Adipocyte (in vitro differentiated cells): ENCODE data around the gene CIB4.

Experiments used
- DNase-seq: peaks from one replicate; pipeline ENCODE4 v3.0.0-alpha.2; 2015; ENCODE audit warnings: low read depth
- H3K27me3 ChIP-seq: replicated peaks from 2 replicates; pipeline ENCODE4 v1.7.0; 2013; ENCODE audit warnings: mild to moderate bottlenecking, low read length, moderate library complexity; ENCODE audit not compliant: control insufficient read depth, insufficient read depth
- H3K36me3 ChIP-seq: 2 replicates; pipeline ENCODE4 v1.7.0; 2013; ENCODE audit warnings: low read length, mild to moderate bottlenecking, moderate library complexity; ENCODE audit not compliant: control insufficient read depth, insufficient read depth, severe bottlenecking
- H3K4me1 ChIP-seq: 2 replicates; pipeline ENCODE4 v1.7.0; 2013; ENCODE audit warnings: mild to moderate bottlenecking, low read length, moderate library complexity; ENCODE audit not compliant: control insufficient read depth, insufficient read depth
- H3K4me3 ChIP-seq: 2 replicates; pipeline ENCODE4 v1.7.0; 2013; ENCODE audit warnings: mild to moderate bottlenecking, low read length, moderate library complexity
- H3K9ac ChIP-seq: 2 replicates; pipeline ENCODE4 v1.7.0; 2013; ENCODE audit warnings: mild to moderate bottlenecking, low read length, moderate library complexity
- H3K9me3 ChIP-seq: 2 replicates; pipeline ENCODE4 v1.7.0; 2013; ENCODE audit warnings: mild to moderate bottlenecking, low read length, moderate library complexity; ENCODE audit not compliant: control insufficient read depth

Gene CIB4

DNA sequence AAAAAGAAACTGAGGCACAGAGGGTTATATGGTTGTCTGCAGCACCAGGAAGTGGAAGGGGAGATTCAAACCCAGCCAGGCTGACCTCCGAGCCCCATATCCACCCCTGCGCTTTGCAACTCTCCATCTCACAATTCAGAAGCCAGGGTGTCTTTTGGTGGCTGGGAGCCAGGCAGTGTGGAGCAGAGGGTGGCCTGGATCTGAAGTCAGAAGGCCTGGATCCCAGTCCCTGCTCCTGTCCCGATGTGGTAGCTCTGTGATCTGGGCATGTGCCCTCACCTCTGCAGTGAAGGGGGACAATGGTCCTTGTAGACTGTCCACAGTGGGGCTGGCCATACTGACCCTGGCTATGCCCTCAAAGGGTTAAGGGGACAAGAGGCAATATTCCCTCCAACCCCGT is 57.0 kb downstream of the CIB4 start:
- DNase-seq = no peak
- peaks cover 6% of the 10 kb centered on the region for H3K4me1 ChIP-seq
- H3K27me3 ChIP-seq = peaks cover 82% of the 10 kb centered on the region
- H3K4me3 ChIP-seq = no peak overlapping the region
- no peaks in the 10 kb centered on the region for H3K9me3 ChIP-seq
- no peaks in the 10 kb centered on the region for H3K36me3 ChIP-seq
- H3K9ac ChIP-seq = no peak overlapping the region

DNA sequence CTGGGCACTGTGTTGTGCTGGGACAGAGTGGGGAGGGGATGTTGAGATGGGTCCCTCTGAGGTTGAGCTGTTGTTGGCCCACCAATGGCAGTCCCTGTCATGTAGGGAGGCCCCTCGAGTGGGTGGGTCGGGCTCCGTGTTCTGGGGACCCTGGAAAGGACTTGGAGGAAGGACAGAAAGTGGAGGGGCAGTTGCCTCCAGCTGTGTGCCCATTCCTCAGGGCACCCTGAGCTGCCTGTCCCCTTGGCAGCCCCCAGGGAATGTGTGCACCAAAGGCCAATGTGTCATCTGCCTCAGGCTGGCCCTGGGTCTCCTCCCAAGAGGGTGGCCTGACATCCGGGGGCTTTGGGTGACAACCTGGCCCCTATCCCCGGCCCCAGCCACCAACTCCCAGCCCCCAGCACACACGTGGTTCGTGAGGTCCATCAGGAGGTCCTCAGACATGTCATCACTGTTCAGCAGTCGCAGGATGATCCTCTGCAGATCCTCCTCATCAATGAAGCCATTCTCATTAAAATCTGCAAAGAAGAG is 57.7 kb downstream of the CIB4 start:
- peaks cover 86% of the 10 kb centered on the region for H3K27me3 ChIP-seq
- DNase-seq = no peak
- no peak overlapping the region for H3K4me3 ChIP-seq

DNA sequence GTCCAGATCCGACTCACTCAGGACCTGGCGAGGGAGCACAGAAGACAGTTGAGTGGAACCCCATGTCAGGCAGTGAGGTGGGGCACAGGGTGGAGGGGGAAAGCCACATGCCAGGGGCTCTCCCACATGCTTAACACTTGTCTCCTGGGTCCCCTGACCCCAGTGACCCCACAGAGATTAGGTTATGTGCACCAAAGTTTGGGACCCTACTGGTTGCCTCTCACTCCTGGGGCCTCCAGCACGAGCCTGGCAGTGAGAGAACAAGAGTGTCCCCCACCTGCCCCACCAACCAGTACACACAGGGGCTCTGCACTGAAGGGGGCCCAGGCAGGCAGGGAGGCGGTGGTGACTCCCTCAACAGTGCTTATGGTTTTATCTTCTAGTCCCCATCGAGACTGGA is 58.3 kb downstream of the CIB4 start:
- peaks cover 86% of the 10 kb centered on the region for H3K27me3 ChIP-seq

More for the DNA sequence above, 57.7 kb downstream of the CIB4 start:
- no peak overlapping the region for H3K9ac ChIP-seq
- H3K9me3 ChIP-seq = no peaks in the 10 kb centered on the region
- no peaks in the 10 kb centered on the region for H3K36me3 ChIP-seq
- peaks cover 6% of the 10 kb centered on the region for H3K4me1 ChIP-seq

DNA sequence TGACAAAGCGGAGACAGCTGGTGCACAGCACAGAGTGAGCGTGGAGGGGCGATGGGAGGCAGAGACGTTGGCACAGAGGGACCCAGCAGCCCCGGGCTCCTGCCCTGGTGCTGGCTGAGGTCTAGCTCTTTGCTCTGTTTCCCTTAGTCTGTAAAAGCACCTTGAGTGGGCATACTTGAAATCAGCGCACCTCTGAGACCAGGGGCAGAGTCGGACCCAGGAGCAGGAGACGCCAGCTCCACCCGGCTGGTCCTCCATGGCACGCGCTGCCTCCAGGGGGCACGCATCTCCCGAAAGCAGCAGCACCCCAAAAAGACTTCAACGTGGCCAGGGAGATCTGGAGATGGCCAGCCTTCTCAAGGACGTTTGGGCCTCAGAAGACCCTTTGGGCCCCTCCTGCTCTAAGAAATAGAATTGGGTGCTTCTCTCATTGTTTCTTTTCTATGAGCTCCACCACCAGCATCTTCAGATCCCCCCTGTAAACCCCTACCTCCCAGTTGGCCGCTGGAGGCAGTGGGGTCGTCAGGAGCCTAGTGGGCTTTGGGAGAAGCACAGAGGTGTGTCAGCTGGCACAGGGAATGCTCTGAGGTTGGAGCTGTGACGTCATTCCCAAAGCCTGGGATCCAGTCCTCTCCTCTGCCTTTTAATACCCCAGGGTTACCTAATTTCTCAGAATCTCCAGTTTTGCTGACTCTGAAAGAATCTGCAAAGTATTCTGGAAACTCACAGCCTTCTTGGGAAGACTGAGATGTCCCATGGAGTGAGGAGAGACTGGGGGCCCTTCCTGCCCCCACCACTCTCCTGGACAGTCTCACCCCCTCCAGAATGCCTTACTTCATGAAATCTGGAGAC is 58.9 kb downstream of the CIB4 start:
- DNase-seq = no peak
- Histone ChIP-seq H3K27me3 (peaks cover 89% of the 10 kb centered on the region), H3K9me3 (no peaks in the 10 kb centered on the region), H3K36me3 (no peaks in the 10 kb centered on the region), H3K9ac (no peak overlapping the region), H3K4me3 (no peak overlapping the region), H3K4me1 (peaks cover 6% of the 10 kb centered on the region)

More for the DNA sequence above, 58.3 kb downstream of the CIB4 start:
- Histone ChIP-seq H3K36me3 (no peaks in the 10 kb centered on the region), H3K4me1 (peaks cover 6% of the 10 kb centered on the region), H3K4me3 (no peak overlapping the region), H3K9ac (no peak overlapping the region), H3K9me3 (no peaks in the 10 kb centered on the region)
- no peak for DNase-seq

DNA sequence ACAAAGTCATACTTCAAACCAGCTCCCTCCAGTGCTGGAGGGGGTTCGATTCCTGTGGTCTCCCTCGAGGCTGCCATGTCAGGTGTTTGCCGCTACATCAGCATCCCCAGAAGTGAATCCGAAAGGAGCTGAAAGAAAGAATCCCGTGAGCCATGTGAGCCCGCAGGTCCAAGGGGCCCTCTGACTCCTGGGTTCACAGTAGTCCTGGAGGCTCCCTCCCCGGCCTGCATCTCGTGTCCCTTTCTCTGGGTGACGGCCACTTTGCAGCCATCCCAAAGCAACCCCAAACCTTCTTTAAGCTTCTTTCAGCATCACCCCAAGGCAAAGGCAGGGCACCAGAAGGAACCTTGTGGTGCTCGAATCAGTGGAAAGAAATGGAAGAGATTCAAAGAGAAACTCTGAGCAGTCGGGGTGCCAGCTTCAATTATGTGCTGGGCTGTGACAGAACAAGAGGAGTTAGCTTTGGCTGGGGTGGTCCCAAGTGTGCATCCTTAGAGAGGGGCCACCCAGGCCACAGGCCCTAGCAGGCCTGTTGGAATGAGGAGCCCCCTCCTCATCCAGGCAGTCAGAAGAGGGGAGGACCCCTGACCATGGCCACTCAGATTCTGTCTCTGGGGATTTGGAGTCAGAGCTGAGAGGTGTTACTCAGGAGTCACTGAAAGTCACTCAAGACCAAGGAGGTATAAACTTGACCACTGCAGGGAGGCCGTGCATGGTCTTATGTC is 59.7 kb downstream of the CIB4 start:
- no peak for DNase-seq
- Histone ChIP-seq H3K9me3 (no peaks in the 10 kb centered on the region), H3K4me1 (peaks cover 6% of the 10 kb centered on the region), H3K27me3 (peaks cover 92% of the 10 kb centered on the region), H3K9ac (no peak overlapping the region), H3K4me3 (no peak overlapping the region), H3K36me3 (no peaks in the 10 kb centered on the region)

DNA sequence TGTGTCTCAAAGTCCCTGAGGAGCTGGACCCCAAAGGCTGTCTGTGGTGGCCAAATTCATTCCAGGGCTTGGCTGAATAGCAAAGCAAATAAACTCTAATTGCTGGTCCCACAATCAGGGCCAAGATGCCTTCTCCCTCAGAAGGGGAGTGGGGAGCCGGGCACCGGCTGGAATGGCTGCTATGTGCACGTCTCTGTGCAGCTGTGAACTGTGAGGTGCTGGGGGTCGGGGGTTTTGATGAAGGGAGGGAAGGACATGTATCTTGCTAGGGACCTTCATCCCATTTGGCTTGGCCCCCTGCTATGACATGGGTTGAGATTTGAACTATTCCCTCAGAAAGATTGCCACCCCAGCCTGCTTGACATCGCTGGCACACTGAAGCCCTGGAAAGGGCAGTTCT is 60.4 kb downstream of the CIB4 start:
- Histone ChIP-seq H3K36me3 (no peaks in the 10 kb centered on the region), H3K27me3 (peaks cover 88% of the 10 kb centered on the region), H3K4me1 (peaks cover 6% of the 10 kb centered on the region), H3K4me3 (no peak overlapping the region), H3K9me3 (no peaks in the 10 kb centered on the region), H3K9ac (no peak overlapping the region)
- DNase-seq = no peak

DNA sequence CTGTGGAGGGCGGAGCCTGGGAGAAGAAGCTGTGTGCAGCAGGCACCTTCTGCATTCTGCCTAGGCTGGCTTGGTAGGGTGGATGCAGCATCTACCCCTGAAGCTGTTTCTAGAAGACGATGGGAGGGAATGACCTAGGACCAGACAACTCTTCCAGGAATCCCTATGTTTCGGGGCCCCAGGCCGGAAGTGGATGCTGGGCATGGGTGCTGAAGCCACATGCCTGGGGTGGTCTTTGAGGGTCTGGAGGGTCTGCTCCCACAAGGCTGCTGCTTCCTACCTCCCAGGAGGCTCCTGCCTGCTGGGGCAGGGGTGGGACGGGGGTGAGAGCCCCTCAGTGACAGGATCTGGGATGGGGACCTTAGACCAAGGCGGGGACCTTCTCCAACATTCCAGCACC is 61.0 kb downstream of the CIB4 start:
- peaks cover 86% of the 10 kb centered on the region for H3K27me3 ChIP-seq
- no peak for DNase-seq
- H3K36me3 ChIP-seq = no peaks in the 10 kb centered on the region
- H3K9ac ChIP-seq = no peak overlapping the region
- H3K9me3 ChIP-seq = no peaks in the 10 kb centered on the region
- peaks cover 6% of the 10 kb centered on the region for H3K4me1 ChIP-seq
- H3K4me3 ChIP-seq = no peak overlapping the region

DNA sequence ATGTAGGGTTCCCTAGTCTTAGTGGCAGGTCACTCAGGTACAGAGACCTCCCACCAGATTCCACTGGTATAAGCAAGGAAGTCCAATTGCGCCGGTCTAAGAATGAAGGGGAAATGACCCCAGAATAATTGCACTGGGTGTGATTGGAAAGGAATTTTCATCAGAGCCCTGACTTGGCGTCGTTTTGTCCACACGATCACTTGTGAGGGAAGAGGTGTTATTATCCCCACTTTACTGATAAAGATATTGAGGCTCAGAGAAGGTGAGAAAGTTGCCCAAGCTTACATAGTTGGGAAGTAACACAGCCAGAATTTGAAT is 61.5 kb downstream of the CIB4 start:
- H3K4me3 ChIP-seq = no peak overlapping the region
- peaks cover 86% of the 10 kb centered on the region for H3K27me3 ChIP-seq
- DNase-seq = no peak

DNA sequence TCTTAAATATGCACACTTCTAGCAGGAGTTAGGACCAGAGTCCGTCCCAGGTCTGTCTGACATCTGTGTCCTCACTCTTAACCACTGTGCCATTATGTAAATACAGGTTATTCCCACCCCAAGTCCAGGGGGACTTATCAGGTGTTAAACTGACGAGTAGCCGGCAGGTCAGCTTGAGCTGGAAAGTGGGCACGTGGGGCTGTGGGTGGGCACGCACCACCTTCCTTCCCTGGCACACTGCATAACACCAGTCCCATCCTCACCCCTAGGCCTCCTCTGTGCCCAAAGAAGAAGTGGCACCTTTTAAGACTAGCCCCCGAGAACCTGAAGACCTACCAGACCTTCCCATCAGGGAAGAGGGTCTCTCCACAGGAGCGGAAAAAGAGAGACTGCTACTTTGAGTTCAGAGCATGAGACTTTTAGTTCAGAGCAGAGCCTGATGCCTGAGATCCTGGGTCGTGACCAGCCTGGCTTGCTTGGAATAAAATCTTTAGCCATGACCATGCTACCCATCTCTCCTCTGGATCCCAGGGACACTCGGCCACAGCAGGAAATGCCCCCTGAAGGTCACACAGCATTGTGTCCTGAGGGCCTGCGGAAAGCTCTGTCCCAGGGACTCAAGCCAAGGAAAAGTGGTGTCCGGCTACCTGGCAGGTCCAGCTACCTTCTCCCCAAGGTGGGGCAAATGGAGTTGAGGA is 62.0 kb downstream of the CIB4 start:
- Histone ChIP-seq H3K36me3 (no peaks in the 10 kb centered on the region), H3K4me3 (no peak overlapping the region), H3K4me1 (peaks cover 6% of the 10 kb centered on the region), H3K9me3 (no peaks in the 10 kb centered on the region), H3K27me3 (peaks cover 88% of the 10 kb centered on the region), H3K9ac (no peak overlapping the region)
- DNase-seq = no peak

More for the DNA sequence above, 61.5 kb downstream of the CIB4 start:
- Histone ChIP-seq H3K36me3 (no peaks in the 10 kb centered on the region), H3K9me3 (no peaks in the 10 kb centered on the region), H3K9ac (no peak overlapping the region), H3K4me1 (peaks cover 6% of the 10 kb centered on the region)

DNA sequence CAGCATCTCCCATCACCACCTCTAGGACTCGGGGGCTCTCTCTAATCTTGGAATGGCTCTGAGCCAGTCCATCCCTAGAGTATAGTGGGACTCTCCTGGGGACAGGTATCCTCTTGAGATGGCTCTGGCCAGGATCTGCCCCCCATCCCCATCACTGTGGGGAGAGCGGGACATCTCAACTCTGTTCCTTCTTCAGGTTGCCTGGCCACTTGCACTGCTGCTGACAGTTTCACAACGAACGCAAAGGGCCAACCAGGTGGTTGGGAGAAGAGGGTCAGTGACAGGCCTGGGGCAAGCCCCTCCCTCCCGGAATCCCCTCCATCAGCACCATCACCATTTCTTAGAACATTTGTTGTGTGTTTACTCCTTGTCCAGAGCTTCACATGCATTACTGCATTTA is 62.6 kb downstream of the CIB4 start:
- H3K4me1 ChIP-seq = peaks cover 6% of the 10 kb centered on the region
- no peaks in the 10 kb centered on the region for H3K36me3 ChIP-seq
- H3K9ac ChIP-seq = no peak overlapping the region
- no peak for DNase-seq
- no peak overlapping the region for H3K4me3 ChIP-seq
- H3K27me3 ChIP-seq = peaks cover 89% of the 10 kb centered on the region
- H3K9me3 ChIP-seq = no peaks in the 10 kb centered on the region

DNA sequence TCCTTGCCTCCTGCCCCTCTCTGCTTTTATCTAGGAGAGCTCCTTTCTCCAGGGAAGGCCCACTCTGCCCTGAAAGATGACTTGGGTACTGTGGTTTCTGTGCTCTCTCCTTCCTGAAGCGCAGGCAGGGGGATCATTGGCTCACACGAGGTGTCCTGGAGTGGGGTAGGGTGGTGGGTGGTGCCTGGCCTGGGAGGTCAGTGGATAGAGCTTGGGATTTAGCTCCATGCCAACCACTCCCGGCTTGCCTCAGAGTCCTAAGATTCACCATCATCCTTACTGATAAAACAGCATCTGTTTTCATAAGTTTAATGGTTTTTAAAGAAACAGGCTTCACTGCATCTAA is 63.1 kb downstream of the CIB4 start:
- H3K27me3 ChIP-seq = peaks cover 89% of the 10 kb centered on the region
- no peak overlapping the region for H3K9ac ChIP-seq
- no peaks in the 10 kb centered on the region for H3K36me3 ChIP-seq
- no peaks in the 10 kb centered on the region for H3K9me3 ChIP-seq
- no peak for DNase-seq
- H3K4me1 ChIP-seq = peaks cover 6% of the 10 kb centered on the region
- H3K4me3 ChIP-seq = no peak overlapping the region
